Kidney (tissue), 14 donors: ENCODE data around the gene MAP3K3. TPM values are rescaled to one million over a fixed set of nuclear protein-coding genes. Genes with fewer than 3 reads are reported as not detected.

Source experiments
- DNase-seq, 5 donors: peaks; one replicate each; pipeline ENCODE4 v3.0.0-alpha.2; 2013 to 2020
- FAIRE-seq: peaks from 2 replicates; lab custom pipeline; 2012; peaks lifted over from hg19 to GRCh38; lab: Jason Lieb, UNC
- H3K27ac ChIP-seq, 2 donors: one replicate each; pipeline ENCODE4 v1.7.0; 2013; ENCODE audit warnings: low read depth in 2 of 2, low read length in 2 of 2, inconsistent platforms in 1 of 2
- H3K27me3 ChIP-seq: one replicate; pipeline ENCODE4 v1.7.1; 2013; ENCODE audit warnings: low read length, inconsistent platforms; ENCODE audit not compliant: control insufficient read depth, insufficient read depth
- H3K36me3 ChIP-seq, 3 donors: one replicate each; pipeline versions ENCODE4 v1.7.0 to v1.7.1; 2013; ENCODE audit warnings: low read length in 3 of 3, control low read depth in 1 of 3, inconsistent platforms in 1 of 3; ENCODE audit not compliant: insufficient read depth in 3 of 3, control insufficient read depth in 2 of 3
- H3K4me1 ChIP-seq, 3 donors: one replicate each; pipeline versions ENCODE4 v1.7.0 to v1.7.1; 2013; ENCODE audit warnings: low read length in 3 of 3, inconsistent platforms in 1 of 3, low read depth in 1 of 3; ENCODE audit not compliant: control insufficient read depth in 2 of 3, insufficient read depth in 2 of 3
- H3K4me3 ChIP-seq, 3 donors: one replicate each; pipeline versions ENCODE4 v1.7.0 to v1.8.1; 2013; ENCODE audit warnings: low read length in 3 of 3, control low read depth in 1 of 3, inconsistent platforms in 1 of 3
- H3K9ac ChIP-seq, 3 donors: one replicate each; pipeline versions ENCODE4 v1.7.0 to v1.7.1; 2013; ENCODE audit warnings: low read length in 3 of 3, control low read depth in 1 of 3, inconsistent platforms in 1 of 3
- H3K9me3 ChIP-seq, 3 donors: one replicate each; pipeline versions ENCODE4 v1.7.0 to v1.7.1; 2013; ENCODE audit warnings: low read length in 3 of 3, control low read depth in 1 of 3, inconsistent platforms in 1 of 3; ENCODE audit not compliant: control insufficient read depth in 2 of 3, insufficient read depth in 1 of 3
- CTCF ChIP-seq: IDR thresholded peaks from 3 replicates; pipeline ENCODE4 v1.5.1; 2012; ENCODE audit warnings: mild to moderate bottlenecking, moderate library complexity, borderline replicate concordance; ENCODE audit not compliant: insufficient read depth; ENCODE audit errors: extremely low read depth
- intact Hi-C: fragments of 100-400 bp; cut with DNase I; formaldehyde crosslinking; loops from one replicate; pipeline ENCODE4 v1.11.1; 2022
- polyA plus RNA-seq: library from polyadenylated mRNA; stranded (reverse); fragments of 350-450 nt; fragmentation: Illumina TruSeq; extraction: RNeasy Lipid Tissue Mini Kit (QIAGEN cat#74804); gene quantifications from one replicate; pipeline ENCODE4 v1.2.3, GENCODE V29; 2014; ENCODE audit warnings: low read depth, low replicate concordance; ENCODE audit not compliant: insufficient read depth
- total RNA-seq: library from RNA; stranded (reverse); fragmentation: NEBNext Ultra II Directional; extraction: Animal tissue kit (Norgen Biotek cat#: 25700); gene quantifications from one replicate; pipeline ENCODE4 v1.2.1, GENCODE V29; 2021
- donor health status: control.
- donor health status: control.
- donor health status: control.
- donor health status: control.
- donor health status: control.
- donor health status: DM: yes; HTN: yes; CAD: no.
- donor health status: Normal renal cell carcinoma (clear cell type).

The MAP3K3 gene
- total and polyA plus RNA-seq, 2 donors from 2014 or later, result 17.4 to 50.5 TPM

GRCh38 chr17:63652106-63652505 is 29.9 kb downstream of the MAP3K3 start:
- H3K4me3 ChIP-seq, result no peak overlapping the region
- TF ChIP-seq CTCF, result no peak
- H3K9ac ChIP-seq, result no peak overlapping the region
- H3K9me3 ChIP-seq, result no peaks in the 10 kb centered on the region
- FAIRE-seq (no peak), DNase-seq (no peak)
- no peak overlapping the region for H3K27ac ChIP-seq
- no peaks in the 10 kb centered on the region for H3K27me3 ChIP-seq
- peaks cover 0 to 11% (median 8%) of the 10 kb centered on the region in 3 donors for H3K36me3 ChIP-seq
- intact Hi-C loops, result no loop called here
- H3K4me1 ChIP-seq, result no peaks in the 10 kb centered on the region

- FAIRE-seq, result no peak
- Histone ChIP-seq H3K36me3 (peaks cover 0 to 6% (median 4%) of the 10 kb centered on the region in 3 donors), H3K4me1 (no peaks in the 10 kb centered on the region), H3K4me3 (no peak overlapping the region), H3K9me3 (no peaks in the 10 kb centered on the region), H3K27ac (no peak overlapping the region), H3K9ac (no peak overlapping the region), H3K27me3 (no peaks in the 10 kb centered on the region)
- no peak for DNase-seq
- intact Hi-C loops, result no loop called here
- TF ChIP-seq CTCF, result no peak
Measured at GRCh38 chr17:63653050-63653449, 30.8 kb downstream of the MAP3K3 start.

GRCh38 chr17:63657786-63658185 is 35.6 kb downstream of the MAP3K3 start:
- no peak for FAIRE-seq
- H3K27ac ChIP-seq, result no peak overlapping the region
- no peaks in the 10 kb centered on the region for H3K4me1 ChIP-seq
- H3K9me3 ChIP-seq, result no peaks in the 10 kb centered on the region
- DNase-seq, result no peak
- peaks cover 0 to 16% (median 8%) of the 10 kb centered on the region in 3 donors for H3K36me3 ChIP-seq
- no peak for TF ChIP-seq CTCF
- H3K9ac ChIP-seq, result no peak overlapping the region
- no peak overlapping the region for H3K4me3 ChIP-seq
- no peaks in the 10 kb centered on the region for H3K27me3 ChIP-seq
- intact Hi-C loops, result no loop called here

GRCh38 chr17:63658366-63658765 is 36.1 kb downstream of the MAP3K3 start:
- Histone ChIP-seq H3K4me1 (no peaks in the 10 kb centered on the region), H3K4me3 (no peak overlapping the region), H3K9ac (no peak overlapping the region), H3K9me3 (no peaks in the 10 kb centered on the region), H3K36me3 (peaks cover 0 to 14% (median 8%) of the 10 kb centered on the region in 3 donors), H3K27me3 (no peaks in the 10 kb centered on the region), H3K27ac (no peak overlapping the region)
- no peak for TF ChIP-seq CTCF
- FAIRE-seq (no peak), DNase-seq (no peak)
- intact Hi-C loops, result no loop called here
